ENCODE results near the gene TGIF2LX.
"Not testable (repeated sequence)": the region's sequence is repeated elsewhere in the genome, so short reads cannot be mapped to it uniquely, and the experiment has no call there.

The TGIF2LX gene

DNA sequence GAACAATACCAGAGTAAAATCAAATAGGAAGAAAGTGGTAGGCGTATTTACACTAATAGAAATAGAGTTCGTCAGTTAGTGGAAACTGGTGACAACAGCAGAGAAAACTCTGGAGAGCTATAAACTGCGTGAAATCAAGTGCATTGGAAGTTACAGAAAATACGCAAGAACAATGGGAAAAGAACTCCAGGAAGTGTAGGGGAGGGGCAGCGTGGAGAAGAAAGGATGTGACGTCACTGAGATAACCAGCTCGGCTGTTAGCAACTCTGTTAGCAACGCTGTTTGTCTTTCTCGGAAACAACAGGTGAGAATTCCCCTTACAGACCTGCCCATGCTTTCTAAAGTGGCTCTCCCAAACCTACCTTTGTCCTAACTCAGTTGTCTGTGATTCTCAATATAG, at the start of gene TGIF2LX:
TSS of gene TGIF2LX (plus strand) at position 244 of the 400 bp plus-strand sequence. CDS start 178 bp downstream, outside the sequence.
- not testable (repeated sequence) for DNase-seq

DNA sequence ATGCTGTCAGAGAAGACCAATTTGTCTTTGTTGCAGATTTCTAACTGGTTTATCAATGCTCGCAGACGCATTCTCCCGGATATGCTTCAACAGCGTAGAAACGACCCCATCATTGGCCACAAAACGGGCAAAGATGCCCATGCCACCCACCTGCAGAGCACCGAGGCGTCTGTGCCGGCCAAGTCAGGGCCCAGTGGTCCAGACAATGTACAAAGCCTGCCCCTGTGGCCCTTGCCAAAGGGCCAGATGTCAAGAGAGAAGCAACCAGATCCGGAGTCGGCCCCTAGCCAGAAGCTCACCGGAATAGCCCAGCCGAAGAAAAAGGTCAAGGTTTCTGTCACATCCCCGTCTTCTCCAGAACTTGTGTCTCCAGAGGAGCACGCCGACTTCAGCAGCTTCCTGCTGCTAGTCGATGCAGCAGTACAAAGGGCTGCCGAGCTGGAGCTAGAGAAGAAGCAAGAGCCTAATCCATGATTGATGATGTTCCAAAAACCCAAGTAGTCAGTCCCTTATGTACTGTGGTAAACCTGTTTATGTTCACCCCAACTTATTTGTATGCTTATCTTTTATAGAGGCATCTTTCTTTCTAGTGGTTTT, 728 bp downstream of the TGIF2LX start:
- not testable (repeated sequence) for DNase-seq

DNA sequence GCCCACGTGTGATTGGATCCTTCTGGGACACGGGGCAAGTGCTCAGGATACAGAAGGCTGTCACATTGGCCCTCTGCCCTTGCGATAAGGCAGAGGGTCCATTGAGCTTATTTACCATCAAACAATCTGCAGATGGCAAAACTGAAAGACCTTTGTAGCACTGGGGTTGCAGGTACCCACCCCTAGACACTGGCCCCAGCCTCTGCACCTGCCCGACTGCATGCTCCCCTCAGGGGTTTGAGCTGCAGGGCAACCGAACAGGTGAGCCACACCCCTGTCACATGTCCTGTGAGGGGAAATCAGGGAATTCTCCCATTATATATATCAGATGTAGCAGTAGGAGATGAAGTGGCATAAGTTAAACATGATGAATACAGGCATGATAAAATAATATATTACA, 21.4 kb downstream of the TGIF2LX start:
- not testable (repeated sequence) for DNase-seq

DNA sequence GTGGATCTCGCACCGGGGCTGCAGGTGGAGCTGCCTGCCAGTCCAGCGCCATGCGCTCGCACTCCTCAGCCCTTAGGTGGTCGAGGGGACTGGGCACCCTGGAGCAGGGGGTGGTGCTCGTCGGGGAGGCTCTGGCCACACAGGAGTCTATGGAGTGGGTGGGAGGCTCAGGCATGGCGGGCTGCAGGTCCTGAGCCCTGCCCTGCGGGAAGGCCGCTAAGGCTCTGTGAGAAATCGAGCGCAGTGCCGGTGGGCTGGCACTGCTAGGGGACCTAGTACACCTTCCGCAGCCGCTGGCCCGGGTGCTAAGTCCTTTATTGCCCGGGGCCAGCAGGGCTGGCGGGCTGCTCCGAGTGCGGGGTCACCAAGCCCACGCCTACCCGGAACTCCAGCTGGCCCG, 43.9 kb downstream of the TGIF2LX start:
- not testable (repeated sequence) for DNase-seq
